ENCODE data around the gene PAPSS1. TPM values are rescaled to one million over a fixed set of nuclear protein-coding genes. Genes with fewer than 3 reads are reported as not detected.
A peak's percentile ranks its signal among the peaks of the same experiment; 100 is the strongest.

PAPSS1 gene
- total and polyA plus RNA-seq, 9 of the 15 experiments (the other 6 are each of a cell fraction or from before 2014, with no cell fraction given), result 21.1 to 53.9 (median 41.9) TPM

DNA sequence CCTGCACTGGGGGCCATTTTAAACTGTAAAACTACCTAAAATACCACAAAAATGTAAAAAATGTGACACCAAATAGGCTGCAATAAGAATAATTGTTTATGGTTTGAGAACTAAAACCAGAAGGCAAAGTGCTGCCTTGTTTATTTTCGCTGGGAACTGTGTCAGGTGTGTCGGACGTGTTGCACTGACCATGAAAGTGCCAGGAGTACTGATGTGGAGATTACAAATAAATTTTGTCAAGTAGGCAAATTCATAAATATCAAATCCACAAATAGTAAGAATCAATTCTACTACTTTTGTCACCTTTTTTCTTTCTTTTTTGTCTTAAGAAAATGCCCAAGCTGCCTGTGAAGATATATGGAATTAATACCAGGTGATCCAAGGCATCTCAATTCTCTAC lies 37.7 kb downstream of the PAPSS1 start:
- Histone ChIP-seq H3K27ac (ENCODE audit: extremely low read depth, low read depth, low read length) (no peak overlapping the region), H3K4me2 (ENCODE audit: insufficient read depth, low read length) (no peak overlapping the region), H3K36me3 (ENCODE audit: control insufficient read depth, insufficient read depth, low read length) (peaks cover 21% of the 10 kb centered on the region; the same call in 2 of the 3 replicates), H3K9ac (ENCODE audit: insufficient read depth in 1 of 2, low read depth in 2 of 2, low read length in 2 of 2) (no peak overlapping the region), H3K27me3 (ENCODE audit: control insufficient read depth in 2 of 2, insufficient read depth in 2 of 2, low read length in 2 of 2) (no peaks in the 10 kb centered on the region), H3K9me3 (replicated peaks; ENCODE audit: control insufficient read depth, insufficient read depth, low read depth, low read length) (no peaks in the 10 kb centered on the region), H3K9me1 (ENCODE audit: control insufficient read depth, insufficient read depth, low read length) (no peaks in the 10 kb centered on the region), H2AFZ (ENCODE audit: low read depth, low read length) (no peak overlapping the region), H4K20me1 (replicated peaks; ENCODE audit: control insufficient read depth, insufficient read depth, low read length) (no peaks in the 10 kb centered on the region), H3K4me3 (no peak overlapping the region), H3K4me1 (replicated peaks in 1 of 2; ENCODE audit: control insufficient read depth in 2 of 2, insufficient read depth in 2 of 2, low read length in 2 of 2) (no peaks in the 10 kb centered on the region), H3K79me2 (ENCODE audit: control insufficient read depth, insufficient read depth, low read length) (no peaks in the 10 kb centered on the region)
- 84% methylated on average over 3 of the region's 3 CpGs for WGBS (ENCODE audit: insufficient coverage, low coverage, missing lambda C conversion rate)
- FAIRE-seq, result no peak
- peak; percentile 35; the same call in 1 of the 2 replicates for TF ChIP-seq MAFK (IDR thresholded peaks at IDR 0.05; ENCODE audit: low read length)
- peak; percentile 28; the same call in 1 of the 2 replicates for TF ChIP-seq MAFF (IDR thresholded peaks at IDR 0.05; ENCODE audit: low read length)
- TF ChIP-seq MAFG (tag; conservative IDR thresholded peaks at IDR 0.05), result peak; percentile 48
- no peak for TF ChIP-seq SRF (CRISPR knock-in tag; IDR thresholded peaks at IDR 0.05)
- TF ChIP-seq ZNF316 (IDR thresholded peaks at IDR 0.05), result peak; percentile 75
- no peak for TF ChIP-seq ZNF24 (IDR thresholded peaks at IDR 0.05)
- peak; percentile 71 for TF ChIP-seq C11orf30 (IDR thresholded peaks at IDR 0.05; ENCODE audit: low read depth)
- in situ Hi-C loops (cut with MboI), result no loop called here
- no TSS peak for BruUV-seq (replicated peaks)
- no peak for ATAC-seq
- DNase-seq (ENCODE audit: extremely low read depth in 1 of 4, low spot score in 3 of 4), result no peak
- ChIA-PET CTCF (ENCODE audit: low intra/inter-chr PET ratio) (no interaction called here), POLR2A (no interaction called here)
- intact Hi-C loops (cut with micrococcal nuclease), result no loop called here

DNA sequence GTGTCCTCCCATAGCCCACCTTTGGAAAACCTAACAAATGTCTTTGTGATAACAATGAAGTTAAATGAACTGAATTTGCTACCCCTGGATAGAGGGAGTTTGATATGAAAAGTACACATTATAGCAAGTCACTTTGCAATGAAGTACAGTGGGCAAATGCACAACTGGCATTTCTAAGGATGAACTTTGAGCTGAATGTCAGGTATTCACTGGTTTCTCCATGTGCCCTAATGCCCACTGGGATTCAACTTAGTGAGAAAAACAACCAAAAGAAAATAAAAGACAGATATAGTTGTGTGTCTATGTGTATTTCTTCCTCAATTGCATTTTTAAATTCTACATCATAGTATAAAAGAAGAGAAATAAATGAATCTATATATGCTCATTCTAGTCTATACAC lies 51.0 kb downstream of the PAPSS1 start:
- Histone ChIP-seq H4K20me1 (replicated peaks; ENCODE audit: control insufficient read depth, insufficient read depth, low read length) (no peaks in the 10 kb centered on the region), H3K79me2 (ENCODE audit: control insufficient read depth, insufficient read depth, low read length) (no peaks in the 10 kb centered on the region), H3K27me3 (ENCODE audit: control insufficient read depth in 2 of 2, insufficient read depth in 2 of 2, low read length in 2 of 2) (no peaks in the 10 kb centered on the region), H3K4me2 (ENCODE audit: insufficient read depth, low read length) (no peak overlapping the region), H2AFZ (ENCODE audit: low read depth, low read length) (no peak overlapping the region), H3K27ac (ENCODE audit: extremely low read depth, low read depth, low read length) (no peak overlapping the region), H3K36me3 (ENCODE audit: control insufficient read depth, insufficient read depth, low read length) (no peaks in the 10 kb centered on the region), H3K9ac (ENCODE audit: insufficient read depth in 1 of 2, low read depth in 2 of 2, low read length in 2 of 2) (no peak overlapping the region), H3K4me1 (replicated peaks in 1 of 2; ENCODE audit: control insufficient read depth in 2 of 2, insufficient read depth in 2 of 2, low read length in 2 of 2) (no peaks in the 10 kb centered on the region), H3K4me3 (no peak overlapping the region), H3K9me3 (replicated peaks; ENCODE audit: control insufficient read depth, insufficient read depth, low read depth, low read length) (no peaks in the 10 kb centered on the region), H3K9me1 (ENCODE audit: control insufficient read depth, insufficient read depth, low read length) (no peaks in the 10 kb centered on the region)
- intact Hi-C loops (cut with micrococcal nuclease) (no loop called here), in situ Hi-C loops (cut with MboI) (no loop called here)
- no TSS peak for BruUV-seq (replicated peaks)
- ChIA-PET CTCF (ENCODE audit: low intra/inter-chr PET ratio) (interaction anchor here (0.6 kb wide), 1 partner anchor 244 kb away, joined by 3 read pairs; no protein-coding TSS in a partner anchor), POLR2A (no interaction called here)
- FAIRE-seq, result no peak
- ATAC-seq, result no peak
- DNase-seq (ENCODE audit: extremely low read depth in 1 of 4, low spot score in 3 of 4), result no peak
- no peak for TF ChIP-seq ETV6 (IDR thresholded peaks at IDR 0.05; ENCODE audit: borderline replicate concordance in 1 of 2, low read depth in 2 of 2, low read length in 1 of 2)
- no peak for TF ChIP-seq ETV6 (CRISPR knock-in tag; IDR thresholded peaks at IDR 0.05; ENCODE audit: borderline replicate concordance)
- no peak for TF ChIP-seq HSF4 (CRISPR knock-in tag; IDR thresholded peaks at IDR 0.05; ENCODE audit: borderline replicate concordance)
- TF ChIP-seq, protein P1, sequence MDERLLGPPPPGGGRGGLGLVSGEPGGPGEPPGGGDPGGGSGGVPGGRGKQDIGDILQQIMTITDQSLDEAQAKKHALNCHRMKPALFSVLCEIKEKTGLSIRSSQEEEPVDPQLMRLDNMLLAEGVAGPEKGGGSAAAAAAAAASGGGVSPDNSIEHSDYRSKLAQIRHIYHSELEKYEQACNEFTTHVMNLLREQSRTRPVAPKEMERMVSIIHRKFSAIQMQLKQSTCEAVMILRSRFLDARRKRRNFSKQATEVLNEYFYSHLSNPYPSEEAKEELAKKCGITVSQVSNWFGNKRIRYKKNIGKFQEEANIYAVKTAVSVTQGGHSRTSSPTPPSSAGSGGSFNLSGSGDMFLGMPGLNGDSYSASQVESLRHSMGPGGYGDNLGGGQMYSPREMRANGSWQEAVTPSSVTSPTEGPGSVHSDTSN (CRISPR knock-in tag; IDR thresholded peaks at IDR 0.05; ENCODE audit: low read depth), result no peak
- TF ChIP-seq, protein P1 (tag; conservative IDR thresholded peaks at IDR 0.05; ENCODE audit: low read depth), result no peak
- no peak for TF ChIP-seq HMG20A (CRISPR knock-in tag; conservative IDR thresholded peaks at IDR 0.05)
- no peak for TF ChIP-seq SMARCA5 (IDR thresholded peaks at IDR 0.05)
- TF ChIP-seq ZKSCAN1 (IDR thresholded peaks at IDR 0.05; ENCODE audit: low read depth, low read length), result no peak
- TF ChIP-seq TBL1XR1 (IDR thresholded peaks at IDR 0.05; ENCODE audit: low read length in 2 of 2), result no peak
- no peak for TF ChIP-seq HOXB6 (CRISPR knock-in tag; IDR thresholded peaks at IDR 0.05; ENCODE audit: borderline replicate concordance)
- TF ChIP-seq FUS (optimal IDR thresholded peaks at IDR 0.05; ENCODE audit: low read depth, low read length), result no peak

Data from K562 (cell line).